Stomach (tissue), 4 donors: ENCODE measurements around the gene TNFSF8.

Experiments
- CTCF ChIP-seq, 7 experiments: fragments of 450-650 bp in 4 of 7; fragments of 200-600 bp in 3 of 7; sonication (generic) in 3 of 7; IDR thresholded peaks; one replicate each; pipeline ENCODE4 v1.5.1; 2016 to 2019; ENCODE audit warnings: antibody characterized with exemption in 7 of 7, control low read depth in 2 of 7, mild to moderate bottlenecking in 1 of 7
- POLR2A ChIP-seq, 4 donors: fragments of 450-650 bp; IDR thresholded peaks; one replicate each; pipeline ENCODE4 v1.6.1; 2016; ENCODE audit warnings: antibody characterized with exemption in 4 of 4, control low read depth in 2 of 4, mild to moderate bottlenecking in 1 of 4, moderate library complexity in 1 of 4
- POLR2AphosphoS5 ChIP-seq, 3 donors: sonication (generic); formaldehyde crosslinking; IDR thresholded peaks; one replicate each; pipeline ENCODE4 v1.6.1; 2016; ENCODE audit warnings: antibody characterized with exemption in 3 of 3

- TF ChIP-seq POLR2A (IDR thresholded peaks at IDR 0.05) = no peak
- TF ChIP-seq CTCF (IDR thresholded peaks at IDR 0.05) = no peak
- TF ChIP-seq POLR2AphosphoS5 (IDR thresholded peaks at IDR 0.05) = no peak
These were observed 69.1 kb downstream of the TNFSF8 start for GRCh38 chr9:114861273-114861672.
